Hepatocyte (in vitro differentiated cells): ENCODE results near the gene SFT2D1. TPM values are rescaled to one million over a fixed set of nuclear protein-coding genes. Genes with fewer than 3 reads are reported as not detected.

ENCODE experiments used
- DNase-seq: peaks from one replicate; pipeline ENCODE4 v3.0.0-alpha.2; 2016; ENCODE audit warnings: low spot score
- H2AFZ ChIP-seq: fragments of 200-600 bp; sonication (generic); 2 replicates; pipeline ENCODE4 v1.6.0; 2016; ENCODE audit warnings: antibody characterized with exemption, mild to moderate bottlenecking
- H3K27ac ChIP-seq: fragments of 200-600 bp; sonication (generic); 2 replicates; pipeline ENCODE4 v1.5.1; 2016; ENCODE audit warnings: mild to moderate bottlenecking
- H3K27me3 ChIP-seq: fragments of 200-600 bp; sonication (generic); 2 replicates; pipeline ENCODE4 v1.6.1; 2016
- H3K36me3 ChIP-seq: fragments of 200-600 bp; sonication (generic); replicated peaks from 2 replicates; pipeline ENCODE4 v1.5.1; 2016; ENCODE audit warnings: low read depth; ENCODE audit not compliant: insufficient read depth
- H3K4me1 ChIP-seq: fragments of 200-600 bp; sonication (generic); 2 replicates; pipeline ENCODE4 v1.5.1; 2016; ENCODE audit warnings: mild to moderate bottlenecking, moderate library complexity; ENCODE audit not compliant: insufficient read depth
- H3K4me2 ChIP-seq: fragments of 200-600 bp; sonication (generic); 2 replicates; pipeline ENCODE4 v1.6.0; 2016
- H3K4me3 ChIP-seq: fragments of 200-600 bp; sonication (generic); 2 replicates; pipeline ENCODE4 v1.5.1; 2016; ENCODE audit warnings: mild to moderate bottlenecking
- H3K79me2 ChIP-seq: fragments of 200-600 bp; sonication (generic); 2 replicates; pipeline ENCODE4 v1.6.0; 2017; ENCODE audit warnings: mild to moderate bottlenecking
- H3K9me2 ChIP-seq: fragments of 200-600 bp; sonication (generic); replicated peaks from 2 replicates; pipeline ENCODE4 v1.6.0; 2017; ENCODE audit warnings: mild to moderate bottlenecking; ENCODE audit not compliant: insufficient read depth
- H3K9me3 ChIP-seq: fragments of 200-600 bp; sonication (generic); 2 replicates; pipeline ENCODE4 v1.5.1; 2016; ENCODE audit warnings: low read depth, mild to moderate bottlenecking
- H4K20me1 ChIP-seq: fragments of 200-600 bp; sonication (generic); 2 replicates; pipeline ENCODE4 v1.6.0; 2016; ENCODE audit warnings: mild to moderate bottlenecking; ENCODE audit not compliant: insufficient read depth, poor library complexity, severe bottlenecking
- EZH2 ChIP-seq: fragments of 200-600 bp; sonication (generic); IDR thresholded peaks from 2 replicates; pipeline ENCODE4 v1.6.1; 2016; ENCODE audit warnings: antibody characterized with exemption, mild to moderate bottlenecking, borderline replicate concordance
- EZH2phosphoT487 ChIP-seq: fragments of 200-600 bp; sonication (generic); IDR thresholded peaks from one replicate; pipeline ENCODE4 v1.6.1; 2018; ENCODE audit warnings: antibody characterized with exemption, mild to moderate bottlenecking, low read depth, moderate library complexity; ENCODE audit not compliant: unreplicated experiment, severe bottlenecking
- WGBS: methylation state at CpG from one replicate; pipeline ENCODE4 v1.1.6; 2016; ENCODE audit warnings: low lambda C conversion rate; ENCODE audit errors: missing lambda C conversion rate; 5-methylcytosine and 5-hydroxymethylcytosine counted together
- polyA plus RNA-seq: library from polyadenylated mRNA; unstranded; fragments of >200 nt; fragmentation: Nextera tagmentation; extraction: Ambion mirVana; gene quantifications from 2 replicates; pipeline ENCODE4 v1.2.1, GENCODE V29; 2016
- total RNA-seq: library from RNA; depleted of rRNA; stranded (reverse); fragments of >200 nt; gene quantifications from 2 replicates; pipeline ENCODE4 v1.2.3, GENCODE V29; 2014
- TF ChIP-seq, protein P1 (sequence below): fragments of 200-600 bp; sonication (generic); IDR thresholded peaks from 2 replicates; pipeline ENCODE4 v1.5.1; 2016; ENCODE audit warnings: antibody characterized with exemption, mild to moderate bottlenecking; ENCODE audit not compliant: poor library complexity

The SFT2D1 gene
- total and polyA plus RNA-seq, 2 experiments from 2014 or later = 51.6 to 83.0 TPM

DNA sequence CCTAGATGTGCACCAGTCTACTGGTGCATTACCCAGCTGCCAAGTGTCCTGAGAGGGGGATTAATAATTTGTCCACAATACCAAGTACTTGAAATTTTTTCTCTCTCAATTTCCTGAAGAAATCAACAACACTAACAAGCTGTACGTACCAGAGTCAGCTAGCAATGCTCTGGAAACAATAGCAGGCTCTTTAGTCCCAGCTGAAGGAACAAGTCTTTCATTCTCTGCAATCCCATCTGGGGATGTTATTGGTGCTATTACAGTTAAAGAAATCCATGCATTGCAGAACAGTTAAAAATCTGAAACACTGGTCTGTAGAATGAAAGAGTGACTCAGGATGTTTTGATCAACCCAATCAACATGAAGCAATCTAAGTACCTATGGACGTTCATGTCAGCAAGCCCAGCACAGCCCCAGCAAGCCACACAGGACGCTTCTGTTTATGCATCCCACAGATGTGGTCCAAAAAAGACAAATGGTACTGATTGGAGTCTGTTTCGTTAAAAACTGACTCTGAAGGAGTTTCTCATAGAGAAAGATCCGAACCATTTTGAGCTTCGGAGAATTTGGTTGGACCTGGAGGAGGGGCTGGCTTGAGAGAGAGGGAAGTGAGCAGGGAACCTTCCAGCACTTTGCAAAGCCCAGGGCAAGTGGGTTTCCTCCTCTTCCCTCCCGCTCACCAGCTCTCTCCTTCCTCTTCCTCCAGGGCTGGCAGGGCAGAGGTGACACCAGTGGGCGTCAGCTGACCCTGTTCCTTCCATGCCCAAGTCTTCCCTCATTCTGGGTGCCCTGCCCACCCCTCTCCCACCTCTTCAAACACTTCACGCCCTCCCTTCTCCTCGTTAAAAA lies 46.1 kb downstream of the SFT2D1 start:
- H2AFZ ChIP-seq = no peak overlapping the region
- no peaks in the 10 kb centered on the region for H3K9me3 ChIP-seq
- 89% methylated on average over 10 of the region's 10 CpGs for WGBS
- no peak overlapping the region for H3K4me2 ChIP-seq
- H4K20me1 ChIP-seq = no peaks in the 10 kb centered on the region
- no peak overlapping the region for H3K27ac ChIP-seq
- no peak overlapping the region for H3K4me3 ChIP-seq
- no peaks in the 10 kb centered on the region for H3K36me3 ChIP-seq
- TF ChIP-seq EZH2 (no peak), EZH2phosphoT487 (no peak)
- TF ChIP-seq, protein P1, sequence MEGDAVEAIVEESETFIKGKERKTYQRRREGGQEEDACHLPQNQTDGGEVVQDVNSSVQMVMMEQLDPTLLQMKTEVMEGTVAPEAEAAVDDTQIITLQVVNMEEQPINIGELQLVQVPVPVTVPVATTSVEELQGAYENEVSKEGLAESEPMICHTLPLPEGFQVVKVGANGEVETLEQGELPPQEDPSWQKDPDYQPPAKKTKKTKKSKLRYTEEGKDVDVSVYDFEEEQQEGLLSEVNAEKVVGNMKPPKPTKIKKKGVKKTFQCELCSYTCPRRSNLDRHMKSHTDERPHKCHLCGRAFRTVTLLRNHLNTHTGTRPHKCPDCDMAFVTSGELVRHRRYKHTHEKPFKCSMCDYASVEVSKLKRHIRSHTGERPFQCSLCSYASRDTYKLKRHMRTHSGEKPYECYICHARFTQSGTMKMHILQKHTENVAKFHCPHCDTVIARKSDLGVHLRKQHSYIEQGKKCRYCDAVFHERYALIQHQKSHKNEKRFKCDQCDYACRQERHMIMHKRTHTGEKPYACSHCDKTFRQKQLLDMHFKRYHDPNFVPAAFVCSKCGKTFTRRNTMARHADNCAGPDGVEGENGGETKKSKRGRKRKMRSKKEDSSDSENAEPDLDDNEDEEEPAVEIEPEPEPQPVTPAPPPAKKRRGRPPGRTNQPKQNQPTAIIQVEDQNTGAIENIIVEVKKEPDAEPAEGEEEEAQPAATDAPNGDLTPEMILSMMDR = no peak
- H3K4me1 ChIP-seq = no peaks in the 10 kb centered on the region
- H3K27me3 ChIP-seq = peaks cover 12% of the 10 kb centered on the region
- no peak for DNase-seq
- no peaks in the 10 kb centered on the region for H3K79me2 ChIP-seq
- H3K9me2 ChIP-seq = no peaks in the 10 kb centered on the region

DNA sequence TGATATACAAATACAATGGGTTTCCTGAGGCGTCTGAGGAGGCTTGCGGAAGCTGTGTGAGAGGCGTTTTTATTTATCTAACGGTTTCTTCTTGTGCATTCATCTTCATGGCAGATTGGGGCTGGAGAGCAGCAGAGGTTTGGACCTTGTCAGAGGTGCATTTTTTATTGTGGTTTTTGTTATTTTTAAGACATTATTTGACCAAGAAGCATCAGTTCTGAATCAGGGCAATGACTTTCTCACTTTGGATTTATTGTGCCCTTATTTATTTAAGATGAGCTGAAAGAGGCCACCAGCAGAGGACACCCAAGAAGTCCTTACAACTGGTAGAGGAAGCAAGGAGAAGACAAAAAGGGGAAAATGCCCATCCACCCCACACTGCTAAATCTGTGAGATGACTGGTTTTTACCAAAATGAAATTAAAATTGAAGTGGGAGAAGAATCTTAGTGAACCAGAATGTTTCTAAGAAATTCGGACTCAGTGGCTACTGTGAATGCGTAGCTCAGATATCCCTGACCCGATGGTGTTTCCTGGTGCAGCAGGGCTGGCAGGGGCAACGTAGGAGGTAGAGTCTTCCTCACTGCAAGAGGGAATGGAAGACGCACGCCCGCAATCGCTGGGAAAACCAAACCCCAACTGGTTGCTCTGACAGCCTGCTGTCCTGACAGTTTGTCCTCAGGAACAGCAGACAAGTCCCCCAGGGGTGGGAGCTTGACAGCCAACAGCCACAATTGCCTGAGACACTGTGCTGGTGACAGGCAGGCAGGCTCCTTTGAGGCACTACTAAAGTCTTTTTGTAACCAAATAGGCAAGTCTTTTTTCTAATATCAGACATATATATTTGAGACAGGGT lies 48.4 kb downstream of the SFT2D1 start:
- 84% methylated on average over 12 of the region's 12 CpGs for WGBS
- H2AFZ ChIP-seq = no peak overlapping the region
- H3K27me3 ChIP-seq = peaks cover 20% of the 10 kb centered on the region
- no peaks in the 10 kb centered on the region for H4K20me1 ChIP-seq
- H3K36me3 ChIP-seq = no peaks in the 10 kb centered on the region
- H3K9me3 ChIP-seq = no peaks in the 10 kb centered on the region
- no peak overlapping the region for H3K27ac ChIP-seq
- TF ChIP-seq, protein P1 = no peak
- TF ChIP-seq EZH2 (no peak), EZH2phosphoT487 (no peak)
- no peaks in the 10 kb centered on the region for H3K4me1 ChIP-seq
- no peak overlapping the region for H3K4me2 ChIP-seq
- H3K79me2 ChIP-seq = no peaks in the 10 kb centered on the region
- H3K4me3 ChIP-seq = no peak overlapping the region
- DNase-seq = no peak
- H3K9me2 ChIP-seq = no peaks in the 10 kb centered on the region

DNA sequence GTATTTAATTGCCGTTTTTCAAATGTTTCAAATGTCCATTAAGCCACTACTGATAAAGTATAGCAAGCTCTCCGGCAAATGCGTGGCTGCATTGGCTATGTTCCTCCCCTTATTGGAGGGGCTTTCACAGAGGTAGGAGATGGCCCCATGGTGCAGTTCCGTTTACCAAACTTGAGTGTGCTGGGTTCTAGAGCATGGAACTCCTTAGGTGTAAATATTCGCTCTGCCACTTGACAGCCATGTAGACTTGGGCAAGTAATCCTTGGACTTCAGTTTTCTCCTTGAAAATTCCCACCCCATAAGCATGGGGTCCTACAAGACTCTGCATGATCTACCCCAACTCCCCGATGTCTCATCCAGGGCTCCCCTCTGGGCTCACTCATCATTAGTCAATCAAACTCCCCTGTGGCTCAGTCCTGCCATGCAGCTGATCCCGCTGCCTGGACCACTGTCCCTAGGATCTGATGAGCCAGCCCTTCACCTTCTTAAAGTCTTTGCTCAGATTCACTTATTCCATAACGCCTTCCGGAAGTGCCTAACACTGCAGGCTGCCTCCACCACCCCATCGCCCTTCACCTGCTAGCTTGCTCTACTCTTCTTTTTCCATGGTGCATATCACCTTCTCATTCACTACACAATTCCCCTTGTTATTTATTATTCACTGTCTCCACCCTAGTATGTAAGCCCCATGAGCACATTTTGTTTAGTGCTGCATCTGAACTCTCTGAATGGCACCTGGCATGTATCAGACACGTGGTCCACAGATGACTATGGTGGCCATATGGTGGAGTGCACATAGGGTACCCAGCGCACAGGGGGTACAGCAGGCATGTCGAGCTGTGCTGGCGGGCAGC lies 52.9 kb downstream of the SFT2D1 start:
- Histone ChIP-seq H3K79me2 (no peaks in the 10 kb centered on the region), H3K9me3 (no peaks in the 10 kb centered on the region), H3K4me3 (no peak overlapping the region), H3K9me2 (no peaks in the 10 kb centered on the region), H3K4me1 (no peaks in the 10 kb centered on the region), H4K20me1 (no peaks in the 10 kb centered on the region), H3K27me3 (peaks cover 20% of the 10 kb centered on the region), H3K36me3 (no peaks in the 10 kb centered on the region), H3K27ac (no peak overlapping the region), H2AFZ (no peak overlapping the region), H3K4me2 (no peak overlapping the region)
- 94% methylated on average over 14 of the region's 14 CpGs for WGBS
- DNase-seq = no peak
- TF ChIP-seq EZH2 (no peak), EZH2phosphoT487 (no peak)
- TF ChIP-seq, protein P1 = no peak
